ENCODE results near the gene ANKRD36. TPM values are rescaled to one million over a fixed set of nuclear protein-coding genes. Genes with fewer than 3 reads are reported as not detected.
"Not testable (repeated sequence)": the region's sequence is repeated elsewhere in the genome, so short reads cannot be mapped to it uniquely, and the experiment has no call there.

ANKRD36 gene
- total and polyA plus RNA-seq, 2 of the 13 experiments (the other 11 are each of a cell fraction or from before 2014, with no cell fraction given): 6.4 to 27.3 TPM

- FAIRE-seq: peak; percentile 76
- H3K9me3 ChIP-seq (ENCODE audit: low read length); H3K4me1 ChIP-seq (ENCODE audit: insufficient read depth, low read length); H4K20me1 ChIP-seq (ENCODE audit: insufficient read depth, low read length); in situ Hi-C loops (cut with HindIII; ENCODE audit: extremely low pct_ligation_motif_present, low pct_unique_long_range_greater_than_20kb); H3K27me3 ChIP-seq (ENCODE audit: control insufficient read depth in 1 of 2, insufficient read depth in 2 of 2, low read length in 2 of 2); H3K79me2 ChIP-seq (ENCODE audit: insufficient read depth, low read length); intact Hi-C loops (cut with micrococcal nuclease; ENCODE audit: unreplicated experiment); H3K36me3 ChIP-seq (replicated peaks in 1 of 2; ENCODE audit: control insufficient read depth in 1 of 2, insufficient read depth in 2 of 2, low read length in 2 of 2): not testable (repeated sequence)
- ChIA-PET POLR2A (interaction anchor here (0.7 to 1.6 kb wide), 4 partner anchors 244 to 904 kb away, joined by 3 to 4 read pairs (median 4); partner anchors contain the start of genes ANKRD39 and STARD7), CTCF (ENCODE audit: low intra/inter-chr PET ratio, low total read pairs) (interaction anchor here (0.9 to 2.0 kb wide), 6 partner anchors 11 to 254 kb away, joined by 3 to 23 read pairs (median 5); partner anchors contain the start of gene ANKRD39)
- DNase-seq (ENCODE audit: low spot score): peak; percentile 28
- WGBS (ENCODE audit: low lambda C conversion rate): 2% methylated on average over 22 of the region's 44 CpGs
- Histone ChIP-seq H3K27ac (ENCODE audit: extremely low read length, insufficient read depth, low read length) (peak overlapping the region; percentile 87), H3K4me3 (replicated peaks in 1 of 3; ENCODE audit: insufficient read depth in 1 of 3, low read depth in 2 of 3, low read length in 3 of 3) (peak overlapping the region; percentile 61 to 81 (median 66); a peak in 5 of 6 replicates), H3K4me2 (ENCODE audit: low read depth, low read length) (peak overlapping the region; percentile 92), H2AFZ (ENCODE audit: low read length) (peak overlapping the region; percentile 82), H3K9ac (ENCODE audit: insufficient read depth, low read depth, low read length) (peak overlapping the region; percentile 77)
- BruUV-seq (replicated peaks): TSS peak; percentile 84
- peak; percentile 63 for ATAC-seq
- peak; percentile 13 for TF ChIP-seq AGO1 (IDR thresholded peaks at IDR 0.05; ENCODE audit: low read depth, low read length, poor library complexity, severe bottlenecking)
- peak; percentile 39; the same call in 1 of the 2 replicates for TF ChIP-seq ZNF619 (CRISPR knock-in tag; IDR thresholded peaks at IDR 0.05)
- peak; percentile 19; the same call in 1 of the 2 replicates for TF ChIP-seq ZNF12 (CRISPR knock-in tag; IDR thresholded peaks at IDR 0.05)
- peak; percentile 90 for TF ChIP-seq HNRNPLL (IDR thresholded peaks at IDR 0.05; ENCODE audit: low read depth, low read length, poor library complexity, severe bottlenecking)
- peak; percentile 15; the same call in 1 of the 2 replicates for TF ChIP-seq MYC (CRISPR knock-in tag; IDR thresholded peaks at IDR 0.05; ENCODE audit: borderline replicate concordance)
- peak; percentile 28 for TF ChIP-seq THAP11 (CRISPR knock-in tag; IDR thresholded peaks at IDR 0.05)
- 0 out of 2 replicates have a peak, but pooled peaks have one; percentile 15 for TF ChIP-seq TSC22D2 (CRISPR knock-in tag; IDR thresholded peaks at IDR 0.05; ENCODE audit: borderline replicate concordance)
- peak; percentile 77; the same call in 1 of the 2 replicates for TF ChIP-seq ZNF225 (CRISPR knock-in tag; IDR thresholded peaks at IDR 0.05)
- peak; percentile 5 for TF ChIP-seq ASH2L (IDR thresholded peaks at IDR 0.05; ENCODE audit: insufficient read length, low read depth, low read length)
- 0 out of 2 replicates have a peak, but pooled peaks have one; percentile 21 for TF ChIP-seq UBTF (CRISPR knock-in tag; IDR thresholded peaks at IDR 0.05)
- TF ChIP-seq, protein P1, sequence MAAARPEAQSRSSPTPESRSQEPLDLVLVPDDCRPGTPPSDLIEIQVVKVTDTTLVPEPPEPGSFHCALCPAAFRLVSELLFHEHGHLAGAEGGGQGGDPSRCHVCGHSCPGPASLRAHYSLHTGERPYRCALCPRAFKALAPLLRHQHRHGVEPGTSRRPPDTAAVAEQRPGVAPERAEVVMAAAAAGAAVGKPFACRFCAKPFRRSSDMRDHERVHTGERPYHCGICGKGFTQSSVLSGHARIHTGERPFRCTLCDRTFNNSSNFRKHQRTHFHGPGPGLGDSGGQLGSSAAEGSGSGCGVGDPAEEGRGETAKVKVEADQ (CRISPR knock-in tag; IDR thresholded peaks at IDR 0.05; ENCODE audit: borderline replicate concordance): peak; percentile 32; the same call in 1 of the 2 replicates
- TF ChIP-seq SAP130 (CRISPR knock-in tag; IDR thresholded peaks at IDR 0.05; ENCODE audit: low read depth): 0 out of 2 replicates have a peak, but pooled peaks have one; percentile 32
- TF ChIP-seq RXRB (CRISPR knock-in tag; IDR thresholded peaks at IDR 0.05; ENCODE audit: borderline replicate concordance): 0 out of 2 replicates have a peak, but pooled peaks have one; percentile 28
- TF ChIP-seq ELF3 (CRISPR knock-in tag; IDR thresholded peaks at IDR 0.05): 0 out of 2 replicates have a peak, but pooled peaks have one; percentile 10
- TF ChIP-seq ZGPAT (CRISPR knock-in tag; IDR thresholded peaks at IDR 0.05): 0 out of 2 replicates have a peak, but pooled peaks have one; percentile 13
- TF ChIP-seq FOXK1 (CRISPR knock-in tag; IDR thresholded peaks at IDR 0.05; ENCODE audit: borderline replicate concordance, low read depth): 0 out of 2 replicates have a peak, but pooled peaks have one; percentile 40
- peak; percentile 74 for TF ChIP-seq KDM5A (IDR thresholded peaks at IDR 0.05; ENCODE audit: borderline replicate concordance, low read length)
Measured at GRCh38 chr2:97112320-97113049, 468 bp upstream of the ANKRD36 start.

All from HepG2 (cell line).